Caki2 (cell line): ENCODE data around the gene TM9SF4. TPM values are rescaled to one million over a fixed set of nuclear protein-coding genes. Genes with fewer than 3 reads are reported as not detected.

ENCODE experiments used
- DNase-seq: peaks from one replicate; pipeline ENCODE4 v3.0.0-alpha.2; 2015; ENCODE audit warnings: low read depth
- in situ Hi-C: cut with HindIII; loops from 2 replicates; pipeline ENCODE4 v1.10.0; 2016; ENCODE audit warnings: low sequenced_read_pairs, low pct_unique_long_range_greater_than_20kb, mixed read lengths
- total RNA-seq: library from RNA; depleted of rRNA; stranded (reverse); fragments of >200 nt; shearing (Covaris generic); gene quantifications from 2 replicates; pipeline ENCODE4 v1.2.3, GENCODE V29; 2014; ENCODE audit warnings: low replicate concordance; rRNA removed

The TM9SF4 gene, protein sequence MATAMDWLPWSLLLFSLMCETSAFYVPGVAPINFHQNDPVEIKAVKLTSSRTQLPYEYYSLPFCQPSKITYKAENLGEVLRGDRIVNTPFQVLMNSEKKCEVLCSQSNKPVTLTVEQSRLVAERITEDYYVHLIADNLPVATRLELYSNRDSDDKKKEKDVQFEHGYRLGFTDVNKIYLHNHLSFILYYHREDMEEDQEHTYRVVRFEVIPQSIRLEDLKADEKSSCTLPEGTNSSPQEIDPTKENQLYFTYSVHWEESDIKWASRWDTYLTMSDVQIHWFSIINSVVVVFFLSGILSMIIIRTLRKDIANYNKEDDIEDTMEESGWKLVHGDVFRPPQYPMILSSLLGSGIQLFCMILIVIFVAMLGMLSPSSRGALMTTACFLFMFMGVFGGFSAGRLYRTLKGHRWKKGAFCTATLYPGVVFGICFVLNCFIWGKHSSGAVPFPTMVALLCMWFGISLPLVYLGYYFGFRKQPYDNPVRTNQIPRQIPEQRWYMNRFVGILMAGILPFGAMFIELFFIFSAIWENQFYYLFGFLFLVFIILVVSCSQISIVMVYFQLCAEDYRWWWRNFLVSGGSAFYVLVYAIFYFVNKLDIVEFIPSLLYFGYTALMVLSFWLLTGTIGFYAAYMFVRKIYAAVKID
- total RNA-seq, result 7.4 and 13.1 TPM in 2 replicates

DNA sequence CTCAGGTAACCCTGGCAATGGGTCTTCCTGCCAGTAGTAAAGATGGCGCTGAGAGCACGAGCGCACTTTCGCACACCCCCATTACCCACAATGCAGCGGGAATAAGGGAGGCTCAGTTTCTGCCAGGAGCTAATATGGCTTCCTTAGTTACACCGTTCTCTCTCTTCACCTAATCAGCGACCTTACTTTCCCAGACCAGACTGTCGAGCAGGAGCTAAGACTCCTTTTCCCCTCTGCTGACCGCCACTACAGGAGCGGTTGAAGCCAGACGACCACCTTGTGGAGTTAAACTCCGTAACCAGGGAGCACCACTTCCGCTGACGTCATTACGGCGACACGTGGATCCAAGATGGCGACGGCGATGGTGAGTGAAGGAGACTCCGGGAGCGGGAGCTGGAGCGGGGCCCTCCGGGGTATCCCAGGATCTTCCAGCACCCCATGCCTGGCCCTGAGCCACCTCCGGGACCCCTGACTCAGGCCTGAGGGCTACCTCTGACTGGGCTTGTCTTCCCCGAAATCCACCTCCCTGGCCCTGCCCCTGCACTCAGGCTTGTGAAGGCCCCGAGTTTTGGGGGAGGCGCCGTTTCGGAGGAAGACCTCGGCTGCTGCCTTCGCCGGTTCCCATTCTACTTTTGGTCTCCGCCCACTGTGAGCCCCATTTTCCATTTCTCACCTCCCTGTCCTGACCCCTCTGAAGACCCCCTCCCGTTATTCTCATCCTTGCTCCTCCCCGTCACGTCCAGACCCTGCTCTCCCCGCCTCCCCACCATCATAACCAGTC, at the start of gene TM9SF4:
TSS of gene TM9SF4 (plus strand) at position 323 of the 781 bp plus-strand sequence. CDS start at position 350, 27 bp downstream.
- DNase-seq, result peak; percentile 96
- in situ Hi-C loops, result no loop called here

DNA sequence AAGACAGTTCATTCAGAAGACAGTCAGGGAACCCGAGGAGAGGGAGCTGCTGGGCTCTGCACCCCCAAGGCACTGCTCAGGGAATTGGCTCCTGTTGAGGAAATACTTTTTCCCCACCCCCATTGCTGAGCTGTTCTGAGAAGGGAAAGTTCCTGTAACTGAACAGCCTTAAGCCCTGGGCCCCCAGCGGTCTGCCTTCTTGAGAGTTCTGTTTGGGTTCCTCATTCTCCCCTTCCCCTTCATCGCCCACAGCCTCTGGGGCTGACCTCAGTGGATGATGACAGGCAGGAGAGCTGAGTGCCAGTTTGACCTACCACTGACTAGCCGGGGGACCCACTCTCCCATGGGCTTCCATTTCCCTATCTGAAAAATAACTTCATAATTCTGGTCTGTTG, 46.7 kb upstream of the TM9SF4 start:
- in situ Hi-C loops, result no loop called here
- DNase-seq, result no peak

DNA sequence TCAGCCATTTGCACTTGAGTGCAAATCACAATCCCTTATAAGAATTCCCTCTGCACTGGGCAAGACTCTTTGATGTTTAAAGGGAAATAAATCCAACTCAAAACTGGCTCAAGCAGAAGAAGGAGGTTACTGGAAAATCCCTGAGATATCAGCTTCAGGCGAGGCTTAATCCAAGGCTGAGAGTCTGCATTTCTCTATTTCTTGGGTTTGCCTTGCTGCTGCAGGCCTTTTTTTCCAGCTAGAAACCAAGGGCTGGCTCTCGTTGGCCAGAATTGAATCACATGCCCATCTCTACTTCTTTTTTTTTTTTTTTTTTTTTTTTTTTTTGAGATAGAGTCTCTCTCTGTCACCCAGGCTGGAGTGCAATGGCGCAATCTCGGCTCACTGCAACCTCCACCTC, 45.8 kb upstream of the TM9SF4 start:
- no peak for DNase-seq
- in situ Hi-C loops, result no loop called here

DNA sequence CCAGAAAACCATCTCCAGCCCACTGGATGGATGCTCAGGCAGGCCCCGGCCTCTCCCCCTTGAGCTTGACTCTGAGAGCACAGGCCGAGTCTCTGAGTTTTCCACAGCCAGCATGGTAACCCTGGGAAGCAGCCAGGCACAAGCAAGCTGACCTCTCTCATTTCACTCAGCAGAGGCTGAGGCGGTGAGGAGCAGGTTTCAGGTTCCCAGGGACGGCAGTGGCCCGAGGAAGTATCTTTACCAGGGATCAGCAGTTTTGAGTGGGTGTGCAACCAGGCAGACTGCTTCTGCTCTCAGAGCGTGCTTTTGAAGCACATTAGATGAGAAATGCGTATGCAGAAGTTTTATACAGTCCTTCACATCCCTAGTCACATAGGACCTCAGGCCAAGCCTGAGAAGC, 44.8 kb upstream of the TM9SF4 start:
- DNase-seq, result no peak
- in situ Hi-C loops, result no loop called here

DNA sequence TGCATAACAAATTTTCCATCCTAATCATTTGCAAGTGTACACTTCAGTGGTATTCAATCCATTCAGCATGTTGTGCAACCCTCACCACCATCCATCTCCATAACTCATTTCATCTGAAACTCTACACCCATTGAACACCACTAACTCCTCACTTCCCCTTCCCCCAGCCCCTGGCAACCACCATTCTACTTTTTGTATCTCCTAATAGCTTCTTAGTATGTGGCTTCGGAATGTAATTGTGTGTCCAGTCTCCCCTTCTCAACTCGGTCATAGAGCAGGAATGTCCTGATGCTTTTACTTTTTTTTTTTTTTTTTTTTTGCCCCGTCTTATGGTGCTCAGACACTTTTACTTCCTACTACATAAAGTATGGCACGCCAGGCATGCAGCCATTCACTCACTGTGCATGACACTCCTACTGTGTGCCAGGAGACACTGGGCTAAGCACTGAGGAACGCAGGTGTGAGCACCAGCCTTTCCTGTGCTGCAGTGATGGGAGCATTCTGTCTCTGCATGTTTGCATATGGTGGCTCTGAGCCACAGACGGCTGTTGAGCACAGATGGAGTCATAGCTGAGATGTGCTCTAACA, 42.2 kb upstream of the TM9SF4 start:
- in situ Hi-C loops, result no loop called here
- DNase-seq, result no peak

DNA sequence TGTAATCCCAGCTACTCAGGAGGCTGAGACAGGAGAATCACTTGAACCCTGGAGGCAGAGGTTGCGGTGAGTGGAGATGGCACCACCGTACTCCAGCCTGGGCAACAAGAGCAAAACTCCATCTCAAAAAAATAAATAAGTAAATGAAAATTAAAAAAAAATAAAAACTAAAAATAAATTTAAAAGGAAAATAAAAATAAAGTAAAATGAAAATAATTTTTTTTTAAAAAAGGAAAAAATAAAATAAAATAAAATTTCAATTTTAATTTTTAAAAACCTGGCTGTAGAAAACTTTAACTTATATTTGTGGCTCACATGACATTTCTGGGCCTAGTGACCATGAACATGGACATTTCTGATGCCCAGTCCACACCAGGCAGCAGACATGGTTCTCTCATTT, 41.3 kb upstream of the TM9SF4 start:
- no peak for DNase-seq
- in situ Hi-C loops, result no loop called here

DNA sequence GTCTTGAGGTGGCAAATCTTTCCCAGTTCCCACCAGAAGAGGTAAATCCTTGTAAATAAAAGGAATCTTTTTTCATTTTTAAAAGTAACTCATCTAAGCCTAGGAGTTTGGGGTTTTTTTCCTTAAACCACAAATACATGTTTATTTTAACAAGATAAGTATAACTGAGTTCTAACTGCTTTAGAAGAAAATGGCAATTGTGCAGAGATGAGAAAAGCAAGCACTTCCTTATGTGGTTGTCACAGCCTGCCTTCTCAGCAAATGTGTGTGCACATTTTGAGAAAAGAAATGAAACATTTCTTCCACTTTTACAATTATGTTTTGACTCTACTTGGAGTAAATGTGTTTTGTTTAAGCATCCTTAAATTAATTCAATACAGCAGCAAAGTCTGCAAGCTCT, 39.8 kb upstream of the TM9SF4 start:
- no peak for DNase-seq
- in situ Hi-C loops, result no loop called here

DNA sequence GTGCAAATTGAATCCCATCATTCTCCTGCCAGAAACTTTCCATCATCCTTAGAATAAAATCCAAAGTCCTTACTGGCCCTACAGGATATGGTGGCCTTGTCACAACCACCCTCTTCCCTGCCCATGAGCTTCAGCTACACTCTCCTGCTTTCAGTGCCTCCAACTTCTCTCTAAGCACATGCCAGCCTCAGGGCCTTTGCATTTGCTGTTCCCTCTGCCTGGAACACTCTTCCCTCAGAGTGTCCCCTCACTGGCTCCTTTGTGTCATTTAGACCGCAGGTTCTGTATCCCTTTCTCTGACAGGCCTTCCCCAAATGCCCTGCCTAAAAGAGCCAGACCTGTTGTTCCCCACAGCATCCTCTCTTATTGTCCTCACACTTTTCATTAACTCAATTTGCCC, 39.2 kb upstream of the TM9SF4 start:
- no peak for DNase-seq
- in situ Hi-C loops, result no loop called here

DNA sequence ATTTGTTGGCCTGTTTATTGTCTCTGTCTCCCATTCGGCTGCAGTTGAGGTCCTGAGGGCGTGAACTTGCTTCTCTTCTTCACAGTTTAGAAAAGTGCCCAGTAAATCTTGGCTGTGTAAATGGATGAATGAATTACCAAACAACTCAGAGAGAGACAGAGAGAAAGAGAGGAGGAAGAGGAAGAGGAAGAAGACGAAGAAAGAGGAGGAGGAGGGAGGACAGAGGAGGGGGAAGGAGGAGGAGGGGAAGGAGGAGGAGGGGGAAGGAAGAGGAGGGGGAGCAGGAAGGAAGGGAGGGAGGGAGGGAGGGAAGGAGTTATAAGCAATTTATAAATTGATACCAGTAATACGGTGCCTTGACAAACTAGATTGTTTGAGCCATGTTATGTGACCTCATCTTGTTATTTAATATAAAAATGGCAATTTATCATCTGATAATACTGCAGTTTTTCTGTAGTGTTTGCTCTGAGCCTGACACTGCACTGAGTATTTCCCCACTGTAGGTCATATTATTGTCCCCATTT, 38.8 kb upstream of the TM9SF4 start:
- DNase-seq, result no peak
- in situ Hi-C loops, result no loop called here

DNA sequence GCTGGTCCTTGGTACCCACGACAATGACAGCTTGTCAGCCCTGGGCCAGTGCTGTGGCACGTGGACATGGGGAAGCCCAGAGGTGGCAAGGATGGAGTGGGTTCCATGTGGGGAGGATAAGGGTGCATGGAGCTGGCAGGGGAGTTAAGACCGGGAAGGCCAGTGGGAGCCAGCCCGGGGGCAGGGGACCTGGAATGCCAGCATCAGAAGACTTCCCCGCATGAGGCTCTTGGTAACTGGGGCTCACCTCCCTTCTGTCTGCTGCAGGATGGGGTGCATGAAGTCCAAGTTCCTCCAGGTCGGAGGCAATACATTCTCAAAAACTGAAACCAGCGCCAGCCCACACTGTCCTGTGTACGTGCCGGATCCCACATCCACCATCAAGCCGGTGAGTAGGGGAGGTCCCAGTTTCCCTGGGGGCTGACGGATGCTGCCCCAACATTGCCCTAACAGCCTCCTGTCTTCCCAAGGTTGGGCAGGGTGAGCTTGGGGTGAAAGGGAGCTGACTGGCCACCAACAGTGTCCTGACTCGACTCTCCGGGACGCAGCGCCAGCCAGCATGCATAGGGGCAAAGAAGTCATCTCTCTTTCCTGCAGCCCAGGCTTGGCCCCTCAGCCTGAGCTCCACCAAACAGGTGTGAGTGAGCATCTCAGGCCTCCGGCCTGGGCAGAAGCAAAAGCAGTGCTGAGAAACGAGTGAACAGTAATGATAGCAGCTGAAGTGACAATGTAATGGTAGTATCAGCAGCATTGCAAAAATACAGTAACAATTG, 37.9 kb upstream of the TM9SF4 start:
- in situ Hi-C loops, result no loop called here
- no peak for DNase-seq

DNA sequence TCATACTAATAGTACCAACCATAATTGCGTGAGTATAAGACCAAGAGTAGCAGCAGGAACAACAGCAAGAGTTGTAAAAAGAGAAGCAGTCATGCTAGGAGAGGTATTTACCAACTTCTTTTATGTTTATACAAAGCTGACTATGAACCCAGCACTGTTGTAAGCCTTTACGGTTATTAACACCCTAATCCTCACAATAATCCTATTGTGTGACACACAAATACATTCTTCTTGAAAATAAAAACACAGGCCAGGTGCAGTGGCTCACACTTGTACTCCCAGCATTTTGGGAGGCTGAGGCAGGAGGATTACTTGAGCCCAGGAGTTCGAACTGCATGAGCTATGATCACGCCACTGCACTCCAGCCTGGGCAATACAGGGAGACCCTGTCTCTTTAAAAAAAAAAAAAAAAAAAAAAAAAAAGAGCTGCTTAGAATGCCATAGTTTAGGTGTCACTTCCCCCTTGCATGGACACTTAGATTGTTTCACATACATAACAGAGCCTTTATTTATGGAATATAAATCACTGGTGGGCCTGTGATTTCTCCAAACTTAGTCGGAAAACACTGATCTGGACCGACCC, 37.3 kb upstream of the TM9SF4 start:
- in situ Hi-C loops, result no loop called here
- DNase-seq, result no peak

DNA sequence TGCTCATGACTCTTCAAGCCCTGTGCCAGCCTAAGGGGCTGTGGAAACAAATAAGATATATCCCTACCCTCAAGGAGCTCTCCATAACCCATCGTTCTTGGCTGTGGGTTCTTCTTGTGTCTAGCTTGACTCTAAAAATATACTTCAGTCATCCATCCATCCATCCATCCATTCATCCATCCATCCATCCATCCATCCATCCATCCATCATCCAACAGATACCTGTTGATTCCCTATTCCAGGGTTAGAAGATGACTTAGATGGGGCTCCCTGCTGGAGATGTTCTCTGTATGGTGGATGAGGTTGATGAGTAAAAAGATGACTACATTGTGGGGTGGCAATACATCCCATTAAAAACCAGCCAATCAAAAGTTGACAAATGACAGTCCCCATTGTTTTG, 34.0 kb upstream of the TM9SF4 start:
- DNase-seq, result no peak
- in situ Hi-C loops, result no loop called here

DNA sequence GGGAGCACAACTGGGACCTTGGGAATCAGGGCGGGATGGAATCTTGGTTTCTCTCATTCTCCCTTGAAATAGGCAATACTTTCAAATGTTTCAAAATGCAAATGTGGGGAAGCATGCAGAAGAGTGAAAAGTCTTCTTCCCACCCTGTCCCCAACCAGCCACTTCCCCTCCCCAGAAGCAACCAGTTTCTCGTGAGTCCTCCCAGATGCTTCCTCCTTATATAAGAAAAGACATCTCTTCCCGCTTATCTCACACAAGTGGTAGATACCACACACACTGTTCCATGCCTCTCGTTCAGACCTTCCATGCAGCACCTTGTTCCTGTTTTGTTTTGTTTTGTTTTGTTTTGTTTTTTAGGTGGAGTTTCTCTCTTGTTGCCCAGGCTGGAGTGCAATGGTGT, 32.3 kb upstream of the TM9SF4 start:
- DNase-seq, result no peak
- in situ Hi-C loops, result no loop called here

DNA sequence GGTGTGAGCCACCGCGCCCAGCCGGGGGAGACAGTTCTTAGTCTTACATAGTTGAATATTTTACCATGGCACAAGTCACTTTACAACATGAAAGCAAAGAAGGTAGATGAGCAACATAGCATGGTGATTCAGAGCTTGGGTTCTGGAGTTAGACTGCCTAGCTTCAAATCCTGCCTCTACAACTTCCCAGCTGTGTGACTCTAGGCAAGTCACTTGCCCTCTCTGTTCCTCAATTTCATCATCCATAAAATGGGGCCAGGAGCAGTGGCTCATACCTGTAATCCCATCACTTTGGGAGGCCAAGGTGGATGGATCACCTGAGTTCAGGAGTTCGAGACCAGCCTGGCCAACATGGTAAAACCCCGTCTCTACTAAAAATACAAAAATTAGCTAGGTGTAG, 31.2 kb upstream of the TM9SF4 start:
- in situ Hi-C loops, result no loop called here
- no peak for DNase-seq

DNA sequence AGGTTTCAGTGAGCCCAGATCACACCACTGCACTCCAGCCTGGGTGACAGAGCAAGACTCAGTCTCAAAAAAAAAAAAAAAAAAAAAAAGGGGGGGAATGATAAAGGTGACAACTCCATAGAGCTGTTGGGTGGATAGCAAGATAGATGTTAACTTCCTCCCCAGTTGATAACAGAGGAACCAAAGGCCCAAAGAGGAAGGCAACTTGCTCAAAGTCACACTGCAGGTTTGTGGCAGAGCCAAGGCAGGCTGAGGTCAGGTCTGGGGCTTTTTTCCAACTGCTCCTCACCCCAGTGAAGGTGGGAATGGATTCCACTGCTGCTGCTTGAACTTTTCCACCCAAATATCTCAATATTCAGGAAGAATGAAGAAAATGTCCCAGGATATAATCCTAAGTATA, 30.7 kb upstream of the TM9SF4 start:
- in situ Hi-C loops, result no loop called here

DNA sequence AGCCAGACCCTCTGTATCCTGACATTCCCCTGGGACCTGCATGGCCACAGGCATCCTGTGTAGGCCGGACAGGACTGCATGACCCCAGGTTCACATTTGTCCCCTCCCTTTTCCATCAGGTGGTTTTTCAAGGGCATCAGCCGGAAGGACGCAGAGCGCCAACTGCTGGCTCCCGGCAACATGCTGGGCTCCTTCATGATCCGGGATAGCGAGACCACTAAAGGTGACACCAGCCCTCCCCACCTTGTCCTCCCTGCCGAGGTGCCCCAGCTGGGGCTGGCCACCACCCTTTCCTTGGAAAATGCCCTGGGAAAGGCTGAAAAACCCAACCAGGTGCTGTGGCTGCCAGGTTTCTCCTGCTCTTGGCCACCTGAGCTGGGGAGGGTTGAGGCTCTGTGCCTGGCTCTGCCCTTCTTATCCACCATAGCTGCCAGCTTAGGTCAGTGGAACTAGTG, 29.8 kb upstream of the TM9SF4 start:
- no peak for DNase-seq
- in situ Hi-C loops, result loop anchor here (10.0 kb wide), 1 partner anchor 135 kb away; no protein-coding TSS in a partner anchor

More for the DNA sequence above, 30.7 kb upstream of the TM9SF4 start:
- DNase-seq, result no peak

DNA sequence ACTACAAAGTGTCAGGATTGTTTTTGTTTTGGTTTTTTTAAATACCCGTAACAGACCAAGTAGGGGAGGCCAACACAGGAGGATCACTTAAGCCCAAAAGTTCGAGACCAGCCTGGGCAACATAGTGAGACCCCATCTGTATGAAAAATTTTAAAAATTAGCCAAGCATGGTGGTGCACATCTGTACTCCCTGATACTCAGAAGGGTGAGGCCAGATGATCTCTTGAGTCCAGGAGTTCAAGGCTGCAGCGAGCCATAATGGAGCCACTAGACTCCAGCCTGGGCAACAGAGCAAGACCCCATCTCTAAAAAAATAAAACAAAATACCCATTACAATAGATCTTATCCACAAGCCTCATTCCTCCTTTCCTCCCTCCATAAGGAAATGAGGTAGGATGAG, 28.7 kb upstream of the TM9SF4 start:
- DNase-seq, result no peak
- in situ Hi-C loops, result loop anchor here (10.0 kb wide), 1 partner anchor 136 kb away; no protein-coding TSS in a partner anchor
